Mesothelial cell of epicardium (in vitro differentiated cells): ENCODE results near the gene CCSER1. TPM values are rescaled to one million over a fixed set of nuclear protein-coding genes. Genes with fewer than 3 reads are reported as not detected.

Experiments
- DNase-seq, 2 experiments: peaks; one replicate each; pipeline ENCODE4 v3.0.0; 2021; ENCODE audit warnings: low spot score in 2 of 2; ENCODE audit not compliant: unreplicated experiment in 2 of 2
- H3K27ac Mint-ChIP-seq: 2 replicates; pipeline ENCODE4 v1.8.0; 2021; ENCODE audit warnings: mixed read lengths
- H3K27me3 Mint-ChIP-seq: 2 replicates; pipeline ENCODE4 v1.8.0; 2021; ENCODE audit warnings: low read depth, mixed read lengths
- H3K36me3 Mint-ChIP-seq: 2 replicates; pipeline ENCODE4 v1.8.0; 2021; ENCODE audit warnings: mixed read lengths
- H3K4me1 Mint-ChIP-seq: 2 replicates; pipeline ENCODE4 v1.8.0; 2021; ENCODE audit warnings: mixed read lengths
- H3K4me3 Mint-ChIP-seq: 2 replicates; pipeline ENCODE4 v1.8.0; 2021; ENCODE audit warnings: mild to moderate bottlenecking, moderate library complexity, mixed read lengths
- H3K9me3 Mint-ChIP-seq: 2 replicates; pipeline ENCODE4 v1.8.0; 2021; ENCODE audit warnings: mixed read lengths
- CTCF ChIP-seq: fragments of 200-600 bp; sonication (generic); IDR thresholded peaks from one replicate; pipeline ENCODE4 v1.5.0; 2021; ENCODE audit warnings: antibody characterized with exemption; ENCODE audit not compliant: unreplicated experiment
- total RNA-seq: library from RNA; stranded (reverse); gene quantifications from 3 replicates; pipeline ENCODE4 v1.2.1, GENCODE V29; 2021

The CCSER1 gene
- total RNA-seq, 1 donor from 2014 or later: 7.2 TPM

DNA sequence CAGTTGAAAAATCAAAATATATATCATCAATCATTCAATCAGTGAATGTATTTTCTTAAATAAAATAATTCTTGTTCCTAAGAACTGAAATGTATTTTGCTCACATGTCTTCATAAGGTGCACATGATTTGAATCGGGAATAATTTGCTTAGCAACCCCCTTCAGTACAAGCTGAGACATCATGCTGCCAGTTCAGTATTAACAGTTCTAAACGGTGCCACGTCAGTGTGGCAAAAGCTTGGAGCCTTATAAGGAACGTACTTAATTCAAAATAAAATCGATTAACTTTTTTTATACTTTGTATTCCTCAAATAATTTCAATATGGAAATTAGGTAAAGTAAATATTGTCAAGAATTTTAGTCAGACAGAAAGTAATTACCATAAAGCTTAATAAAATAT lies 287.9 kb downstream of the CCSER1 start:
- Mint-ChIP-seq H3K9me3 (peaks cover 14% of the 10 kb centered on the region), H3K4me1 (peaks cover 4% of the 10 kb centered on the region), H3K27ac (no peak overlapping the region), H3K27me3 (no peaks in the 10 kb centered on the region), H3K4me3 (no peak overlapping the region), H3K36me3 (peaks cover 1% of the 10 kb centered on the region)
- DNase-seq: no peak
- no peak for TF ChIP-seq CTCF

DNA sequence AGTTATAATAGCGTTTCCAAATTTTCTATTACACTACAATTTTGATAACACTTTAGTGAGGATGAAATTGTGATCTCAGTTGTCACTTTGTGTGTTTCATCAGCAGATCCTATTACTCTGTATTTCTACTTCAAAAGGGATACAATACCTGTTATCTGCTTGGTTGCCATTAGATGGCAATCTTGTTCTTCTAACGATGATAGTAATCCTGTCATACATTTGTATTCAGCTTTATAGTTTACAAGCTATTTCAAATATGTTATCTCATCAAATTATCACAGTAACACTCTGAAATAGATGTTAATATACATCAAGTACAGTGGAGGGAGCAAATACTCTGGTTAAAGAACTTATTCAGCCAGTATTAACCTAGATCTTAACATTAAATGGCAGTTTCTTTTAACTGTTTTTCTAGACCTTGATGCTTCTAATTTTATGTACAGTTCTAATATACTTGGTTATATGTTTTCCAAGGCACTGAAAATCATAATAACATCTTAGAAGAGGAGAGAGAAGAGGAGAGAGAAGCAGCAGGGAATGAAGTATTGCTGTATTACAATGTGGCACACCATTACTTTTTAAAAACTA lies 292.0 kb downstream of the CCSER1 start:
- Mint-ChIP-seq H3K4me3 (no peak overlapping the region), H3K9me3 (peaks cover 2% of the 10 kb centered on the region)

GRCh38 chr4:90421161-90421560 lies 294.0 kb downstream of the CCSER1 start:
- TF ChIP-seq CTCF: no peak
- no peak for DNase-seq
- no peak overlapping the region for H3K27ac Mint-ChIP-seq
- no peak overlapping the region for H3K4me3 Mint-ChIP-seq
- H3K4me1 Mint-ChIP-seq: peaks cover 14% of the 10 kb centered on the region
- peaks cover 17% of the 10 kb centered on the region for H3K9me3 Mint-ChIP-seq
- no peaks in the 10 kb centered on the region for H3K27me3 Mint-ChIP-seq
- H3K36me3 Mint-ChIP-seq: peaks cover 3% of the 10 kb centered on the region

More for the DNA sequence above, 292.0 kb downstream of the CCSER1 start:
- DNase-seq: no peak
- peaks cover under 1% of the 10 kb centered on the region for H3K36me3 Mint-ChIP-seq
- H3K27me3 Mint-ChIP-seq: no peaks in the 10 kb centered on the region
- peaks cover 14% of the 10 kb centered on the region for H3K4me1 Mint-ChIP-seq
- H3K27ac Mint-ChIP-seq: no peak overlapping the region
- TF ChIP-seq CTCF: peak; percentile 51

DNA sequence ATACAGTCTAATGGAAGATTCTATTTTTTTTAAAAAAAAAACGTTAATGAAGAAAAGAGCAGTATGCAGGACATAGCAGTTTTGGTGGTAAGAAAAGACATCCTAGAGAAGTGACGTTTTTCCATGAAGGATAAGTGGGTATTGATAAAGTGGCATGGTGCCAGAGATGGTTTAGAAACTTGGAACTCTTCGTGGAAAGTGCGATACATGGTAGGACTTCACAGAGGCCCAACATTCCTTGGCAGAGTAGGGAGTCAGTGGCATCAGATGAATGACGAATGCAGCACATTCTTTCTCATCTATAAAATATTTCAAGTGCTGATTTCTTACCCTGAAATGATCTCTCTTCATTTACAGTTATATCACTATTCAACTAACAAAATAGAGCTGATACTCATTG lies 298.7 kb downstream of the CCSER1 start:
- peaks cover 3% of the 10 kb centered on the region for H3K36me3 Mint-ChIP-seq
- H3K27me3 Mint-ChIP-seq: no peaks in the 10 kb centered on the region
- DNase-seq: no peak
- peaks cover 11% of the 10 kb centered on the region for H3K4me1 Mint-ChIP-seq
- H3K27ac Mint-ChIP-seq: no peak overlapping the region
- TF ChIP-seq CTCF: no peak
- H3K9me3 Mint-ChIP-seq: peaks cover 17% of the 10 kb centered on the region
- no peak overlapping the region for H3K4me3 Mint-ChIP-seq

GRCh38 chr4:90438522-90438921 lies 311.3 kb downstream of the CCSER1 start:
- no peak for DNase-seq
- Mint-ChIP-seq H3K9me3 (peaks cover 6% of the 10 kb centered on the region), H3K27me3 (no peaks in the 10 kb centered on the region), H3K4me1 (no peaks in the 10 kb centered on the region), H3K36me3 (no peaks in the 10 kb centered on the region), H3K4me3 (no peak overlapping the region), H3K27ac (no peak overlapping the region)
- no peak for TF ChIP-seq CTCF

DNA sequence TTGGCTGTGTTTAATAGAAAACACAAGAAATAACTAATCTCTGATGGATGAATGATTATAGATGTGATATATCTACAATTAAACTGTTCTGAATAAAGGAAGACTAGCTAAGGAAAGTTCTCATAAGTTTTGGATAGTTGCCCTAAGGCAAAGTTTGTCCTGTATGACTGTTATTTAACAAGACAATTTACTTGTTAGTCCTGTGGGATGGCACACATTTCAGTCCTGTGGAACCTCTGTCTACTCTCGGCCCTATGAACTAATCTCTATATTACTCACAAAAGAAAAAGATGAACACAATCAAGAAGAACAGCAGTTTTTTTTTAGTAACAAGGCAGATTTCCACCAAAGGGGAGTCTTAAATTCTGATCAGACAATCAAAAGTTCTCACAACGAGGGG lies 314.6 kb downstream of the CCSER1 start:
- peaks cover 6% of the 10 kb centered on the region for H3K9me3 Mint-ChIP-seq
- no peak overlapping the region for H3K4me3 Mint-ChIP-seq
- no peak for DNase-seq
- no peaks in the 10 kb centered on the region for H3K27me3 Mint-ChIP-seq
- no peaks in the 10 kb centered on the region for H3K36me3 Mint-ChIP-seq
- TF ChIP-seq CTCF: no peak
- no peak overlapping the region for H3K27ac Mint-ChIP-seq
- peaks cover 13% of the 10 kb centered on the region for H3K4me1 Mint-ChIP-seq
